ENCODE data around the gene EMCN.

EMCN gene

GRCh38 chr4:100366213-100366612 is 151.6 kb downstream of the EMCN start:
- intact Hi-C loops (cut with DNase I; ENCODE audit: low total_unique reads): no loop called here

GRCh38 chr4:100362366-100362765 is 155.5 kb downstream of the EMCN start:
- Histone ChIP-seq H3K9me3 (no peaks in the 10 kb centered on the region), H3K27ac (no peak overlapping the region), H3K4me3 (no peak overlapping the region), H3K4me1 (peaks cover 0 to 19% (median 0%) of the 10 kb centered on the region in 4 donors), H3K27me3 (no peaks in the 10 kb centered on the region), H3K36me3 (no peaks in the 10 kb centered on the region)
- no peak for DNase-seq
- TF ChIP-seq CTCF (IDR thresholded peaks at IDR 0.05): no peak
- intact Hi-C loops (cut with DNase I; ENCODE audit: low total_unique reads): no loop called here

More at GRCh38 chr4:100366213-100366612, 151.6 kb downstream of the EMCN start:
- Histone ChIP-seq H3K4me3 (no peak overlapping the region), H3K9me3 (no peaks in the 10 kb centered on the region), H3K4me1 (no peaks in the 10 kb centered on the region), H3K27me3 (no peaks in the 10 kb centered on the region), H3K27ac (no peak overlapping the region), H3K36me3 (no peaks in the 10 kb centered on the region)
- DNase-seq: no peak
- TF ChIP-seq CTCF (IDR thresholded peaks at IDR 0.05): no peak

- no peak for TF ChIP-seq CTCF (IDR thresholded peaks at IDR 0.05)
- Histone ChIP-seq H3K27me3 (no peaks in the 10 kb centered on the region), H3K36me3 (no peaks in the 10 kb centered on the region), H3K4me3 (no peak overlapping the region), H3K4me1 (peaks cover 0 to 19% (median 0%) of the 10 kb centered on the region in 4 donors), H3K27ac (no peak overlapping the region), H3K9me3 (no peaks in the 10 kb centered on the region)
- intact Hi-C loops (cut with DNase I; ENCODE audit: low total_unique reads): no loop called here
- no peak for DNase-seq
Observed at GRCh38 chr4:100361336-100361735, 156.5 kb downstream of the EMCN start.

GRCh38 chr4:100360211-100360610 is 157.6 kb downstream of the EMCN start:
- intact Hi-C loops (cut with DNase I; ENCODE audit: low total_unique reads): no loop called here

GRCh38 chr4:100359441-100359840 is 158.4 kb downstream of the EMCN start:
- Histone ChIP-seq H3K4me1 (peaks cover 0 to 19% (median 0%) of the 10 kb centered on the region in 4 donors), H3K27me3 (no peaks in the 10 kb centered on the region), H3K4me3 (no peak overlapping the region), H3K36me3 (no peaks in the 10 kb centered on the region), H3K27ac (no peak overlapping the region), H3K9me3 (no peaks in the 10 kb centered on the region)
- intact Hi-C loops (cut with DNase I; ENCODE audit: low total_unique reads): no loop called here
- TF ChIP-seq CTCF (IDR thresholded peaks at IDR 0.05): no peak
- no peak for DNase-seq

More at GRCh38 chr4:100360211-100360610, 157.6 kb downstream of the EMCN start:
- Histone ChIP-seq H3K4me3 (no peak overlapping the region), H3K27ac (no peak overlapping the region), H3K9me3 (no peaks in the 10 kb centered on the region), H3K4me1 (peaks cover 0 to 19% (median 0%) of the 10 kb centered on the region in 4 donors), H3K36me3 (no peaks in the 10 kb centered on the region), H3K27me3 (no peaks in the 10 kb centered on the region)
- no peak for TF ChIP-seq CTCF (IDR thresholded peaks at IDR 0.05)
- no peak for DNase-seq

GRCh38 chr4:100357542-100357941 is 160.3 kb downstream of the EMCN start:
- H3K27me3 ChIP-seq: no peaks in the 10 kb centered on the region
- no peak overlapping the region for H3K4me3 ChIP-seq
- no peak for DNase-seq
- no peaks in the 10 kb centered on the region for H3K9me3 ChIP-seq
- H3K4me1 ChIP-seq: peaks cover 0 to 19% (median 0%) of the 10 kb centered on the region in 4 donors
- H3K36me3 ChIP-seq: no peaks in the 10 kb centered on the region
- no peak for TF ChIP-seq CTCF (IDR thresholded peaks at IDR 0.05)
- H3K27ac ChIP-seq: no peak overlapping the region
- intact Hi-C loops (cut with DNase I; ENCODE audit: low total_unique reads): no loop called here
